ENCODE measurements around the gene ADRA2C. TPM values are rescaled to one million over a fixed set of nuclear protein-coding genes. Genes with fewer than 3 reads are reported as not detected.

Gene ADRA2C
- total and polyA plus RNA-seq, 4 donors: 9.6 to 72.2 (median 42.7) TPM

- no peaks in the 10 kb centered on the region for H3K27me3 ChIP-seq (ENCODE audit: control insufficient read depth in 1 of 2, insufficient read depth in 2 of 2, low read length in 1 of 2)
- 90 to 92% methylated on average over 25 of the region's 25 CpGs for WGBS, 2 donors
- H3K4me3 ChIP-seq (ENCODE audit: low read length in 2 of 2): no peak overlapping the region
- no peaks in the 10 kb centered on the region for H3K4me1 ChIP-seq (ENCODE audit: control insufficient read depth in 1 of 2, insufficient read depth in 2 of 2, low read length in 2 of 2)
- H3K36me3 ChIP-seq (ENCODE audit: control insufficient read depth in 1 of 2, insufficient read depth in 2 of 2, low read length in 1 of 2): no peaks in the 10 kb centered on the region
- H3K27ac ChIP-seq (ENCODE audit: low read depth in 1 of 2, low read length in 2 of 2): no peak overlapping the region
- ATAC-seq (ENCODE audit: low FRiP score) (no peak), DNase-seq (no peak)
- H3K9me3 ChIP-seq (ENCODE audit: control insufficient read depth, low read length): no peaks in the 10 kb centered on the region
- intact Hi-C loops (cut with DNase I): no loop called here
Measured at GRCh38 chr4:3740256-3740655, 25.9 kb upstream of the ADRA2C start.

- no peaks in the 10 kb centered on the region for H3K36me3 ChIP-seq (ENCODE audit: control insufficient read depth in 1 of 2, insufficient read depth in 2 of 2, low read length in 1 of 2)
- no peaks in the 10 kb centered on the region for H3K27me3 ChIP-seq (ENCODE audit: control insufficient read depth in 1 of 2, insufficient read depth in 2 of 2, low read length in 1 of 2)
- no peak overlapping the region for H3K4me3 ChIP-seq (ENCODE audit: low read length in 2 of 2)
- 94 to 95% methylated on average over 19 of the region's 19 CpGs for WGBS, 2 donors
- intact Hi-C loops (cut with DNase I): no loop called here
- ATAC-seq (ENCODE audit: low FRiP score) (no peak), DNase-seq (no peak)
- no peak overlapping the region for H3K27ac ChIP-seq (ENCODE audit: low read depth in 1 of 2, low read length in 2 of 2)
- H3K9me3 ChIP-seq (ENCODE audit: control insufficient read depth, low read length): no peaks in the 10 kb centered on the region
- no peaks in the 10 kb centered on the region for H3K4me1 ChIP-seq (ENCODE audit: control insufficient read depth in 1 of 2, insufficient read depth in 2 of 2, low read length in 2 of 2)
Measured at GRCh38 chr4:3741217-3742011, 24.8 kb upstream of the ADRA2C start.

DNA sequence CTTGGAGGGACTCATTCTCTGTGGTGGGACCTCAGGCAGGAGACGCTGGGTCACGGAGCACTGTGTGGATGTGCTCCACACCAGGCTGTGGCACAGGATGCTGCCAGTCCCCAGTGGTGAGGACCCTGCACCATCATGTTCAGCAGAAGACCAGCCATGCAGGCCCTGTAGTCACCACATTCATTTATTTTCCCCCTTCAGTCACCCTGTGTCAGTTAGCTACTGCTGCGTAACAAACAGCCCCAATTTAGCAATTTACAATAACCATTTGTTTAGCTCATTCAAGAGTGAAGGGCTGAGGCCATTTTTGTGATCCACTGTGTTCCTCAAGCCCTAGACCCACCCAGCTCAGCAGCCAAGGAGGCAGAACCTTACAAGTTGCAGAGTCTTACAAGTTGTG, 23.6 kb upstream of the ADRA2C start:
- Histone ChIP-seq H3K27ac (ENCODE audit: low read depth in 1 of 2, low read length in 2 of 2) (no peak overlapping the region), H3K4me1 (ENCODE audit: control insufficient read depth in 1 of 2, insufficient read depth in 2 of 2, low read length in 2 of 2) (no peaks in the 10 kb centered on the region), H3K4me3 (ENCODE audit: low read length in 2 of 2) (no peak overlapping the region), H3K27me3 (ENCODE audit: control insufficient read depth in 1 of 2, insufficient read depth in 2 of 2, low read length in 1 of 2) (no peaks in the 10 kb centered on the region), H3K9me3 (ENCODE audit: control insufficient read depth, low read length) (no peaks in the 10 kb centered on the region), H3K36me3 (ENCODE audit: control insufficient read depth in 1 of 2, insufficient read depth in 2 of 2, low read length in 1 of 2) (no peaks in the 10 kb centered on the region)
- ATAC-seq (ENCODE audit: low FRiP score): no peak
- intact Hi-C loops (cut with DNase I): no loop called here
- WGBS, 2 donors: 81 to 95% methylated on average over 3 of the region's 3 CpGs
- no peak for DNase-seq

- Histone ChIP-seq H3K4me1 (ENCODE audit: control insufficient read depth in 1 of 2, insufficient read depth in 2 of 2, low read length in 2 of 2) (no peaks in the 10 kb centered on the region), H3K4me3 (ENCODE audit: low read length in 2 of 2) (no peak overlapping the region), H3K36me3 (ENCODE audit: control insufficient read depth in 1 of 2, insufficient read depth in 2 of 2, low read length in 1 of 2) (no peaks in the 10 kb centered on the region), H3K27ac (ENCODE audit: low read depth in 1 of 2, low read length in 2 of 2) (no peak overlapping the region), H3K9me3 (ENCODE audit: control insufficient read depth, low read length) (no peaks in the 10 kb centered on the region), H3K27me3 (ENCODE audit: control insufficient read depth in 1 of 2, insufficient read depth in 2 of 2, low read length in 1 of 2) (no peaks in the 10 kb centered on the region)
- DNase-seq: no peak
- intact Hi-C loops (cut with DNase I): no loop called here
- 66 to 75% methylated on average over 20 to 22 of the region's 22 CpGs for WGBS, 2 donors
- no peak for ATAC-seq (ENCODE audit: low FRiP score)
Measured at GRCh38 chr4:3744232-3744631, 22.0 kb upstream of the ADRA2C start.

DNA sequence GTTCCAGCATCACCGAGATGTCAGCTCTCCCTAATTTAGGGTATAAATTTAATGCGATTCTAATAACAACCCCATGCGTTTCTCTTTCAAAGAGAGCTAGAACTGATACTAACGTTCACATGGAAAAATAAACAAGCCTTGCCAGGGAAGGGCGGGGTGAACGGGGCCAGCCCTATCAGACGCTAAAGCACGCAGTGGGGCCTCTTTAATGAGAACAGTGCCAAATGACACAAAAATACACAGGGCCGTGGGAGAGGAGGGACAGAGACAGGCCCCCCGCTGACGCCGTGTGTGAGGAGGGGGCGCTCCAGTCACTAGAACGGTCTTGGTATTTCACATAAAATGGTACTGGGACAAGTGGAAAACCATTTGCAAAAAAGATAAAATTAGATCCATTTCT, 21.3 kb upstream of the ADRA2C start:
- no peak for DNase-seq
- H3K36me3 ChIP-seq (ENCODE audit: control insufficient read depth in 1 of 2, insufficient read depth in 2 of 2, low read length in 1 of 2): no peaks in the 10 kb centered on the region
- WGBS, 2 donors: 6 to 8% methylated on average over 14 of the region's 14 CpGs
- no peaks in the 10 kb centered on the region for H3K9me3 ChIP-seq (ENCODE audit: control insufficient read depth, low read length)
- H3K27ac ChIP-seq (ENCODE audit: low read depth in 1 of 2, low read length in 2 of 2): peak overlapping the region in 1 of 2 donors; percentile 39
- intact Hi-C loops (cut with DNase I): no loop called here
- ATAC-seq (ENCODE audit: low FRiP score): no peak
- H3K4me1 ChIP-seq (ENCODE audit: control insufficient read depth in 1 of 2, insufficient read depth in 2 of 2, low read length in 2 of 2): no peaks in the 10 kb centered on the region
- no peaks in the 10 kb centered on the region for H3K27me3 ChIP-seq (ENCODE audit: control insufficient read depth in 1 of 2, insufficient read depth in 2 of 2, low read length in 1 of 2)
- no peak overlapping the region for H3K4me3 ChIP-seq (ENCODE audit: low read length in 2 of 2)

DNA sequence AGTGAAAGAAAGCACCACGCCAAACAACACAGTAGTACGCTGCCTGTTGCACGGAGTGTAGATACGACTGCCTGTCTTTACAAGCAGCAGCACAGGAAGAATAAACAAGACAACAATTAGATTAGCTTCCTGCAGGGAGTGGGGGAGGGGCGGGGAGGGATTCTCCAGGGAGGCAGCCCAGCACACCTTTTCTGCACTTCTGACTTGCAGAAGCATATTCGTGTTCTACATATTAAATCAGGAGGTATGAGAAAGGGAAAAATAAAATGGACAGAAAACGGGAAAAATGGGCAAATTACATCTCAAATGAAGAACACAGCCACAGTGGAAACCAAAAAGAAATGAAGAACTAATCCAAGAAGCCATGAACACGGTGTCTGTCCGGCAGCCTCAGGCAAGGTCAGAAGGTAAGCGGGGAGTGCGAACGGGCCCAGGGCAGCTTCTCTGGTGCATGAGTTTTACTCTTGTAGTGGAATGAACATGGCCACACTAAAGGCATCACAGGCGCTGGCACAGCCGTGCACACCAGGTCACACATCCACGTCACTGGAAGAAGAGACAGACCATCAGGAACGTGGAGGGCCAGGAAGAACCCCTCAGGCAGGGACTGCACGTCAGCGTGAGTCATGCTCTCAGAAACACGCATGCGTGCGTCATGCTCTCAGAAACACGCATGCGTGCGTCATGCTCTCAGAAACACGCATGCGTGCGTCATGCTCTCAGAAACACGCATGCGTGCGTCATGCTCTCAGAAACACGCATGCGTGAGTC, 20.1 kb upstream of the ADRA2C start:
- Histone ChIP-seq H3K27ac (ENCODE audit: low read depth in 1 of 2, low read length in 2 of 2) (peak overlapping the region in 1 of 2 donors; percentile 34), H3K27me3 (ENCODE audit: control insufficient read depth in 1 of 2, insufficient read depth in 2 of 2, low read length in 1 of 2) (no peaks in the 10 kb centered on the region), H3K4me3 (ENCODE audit: low read length in 2 of 2) (no peak overlapping the region), H3K36me3 (ENCODE audit: control insufficient read depth in 1 of 2, insufficient read depth in 2 of 2, low read length in 1 of 2) (no peaks in the 10 kb centered on the region), H3K9me3 (ENCODE audit: control insufficient read depth, low read length) (no peaks in the 10 kb centered on the region), H3K4me1 (ENCODE audit: control insufficient read depth in 1 of 2, insufficient read depth in 2 of 2, low read length in 2 of 2) (no peaks in the 10 kb centered on the region)
- no peak for DNase-seq
- ATAC-seq (ENCODE audit: low FRiP score): no peak
- WGBS, 2 donors: 67 to 75% methylated on average over 30 to 32 of the region's 32 CpGs
- intact Hi-C loops (cut with DNase I): no loop called here

DNA sequence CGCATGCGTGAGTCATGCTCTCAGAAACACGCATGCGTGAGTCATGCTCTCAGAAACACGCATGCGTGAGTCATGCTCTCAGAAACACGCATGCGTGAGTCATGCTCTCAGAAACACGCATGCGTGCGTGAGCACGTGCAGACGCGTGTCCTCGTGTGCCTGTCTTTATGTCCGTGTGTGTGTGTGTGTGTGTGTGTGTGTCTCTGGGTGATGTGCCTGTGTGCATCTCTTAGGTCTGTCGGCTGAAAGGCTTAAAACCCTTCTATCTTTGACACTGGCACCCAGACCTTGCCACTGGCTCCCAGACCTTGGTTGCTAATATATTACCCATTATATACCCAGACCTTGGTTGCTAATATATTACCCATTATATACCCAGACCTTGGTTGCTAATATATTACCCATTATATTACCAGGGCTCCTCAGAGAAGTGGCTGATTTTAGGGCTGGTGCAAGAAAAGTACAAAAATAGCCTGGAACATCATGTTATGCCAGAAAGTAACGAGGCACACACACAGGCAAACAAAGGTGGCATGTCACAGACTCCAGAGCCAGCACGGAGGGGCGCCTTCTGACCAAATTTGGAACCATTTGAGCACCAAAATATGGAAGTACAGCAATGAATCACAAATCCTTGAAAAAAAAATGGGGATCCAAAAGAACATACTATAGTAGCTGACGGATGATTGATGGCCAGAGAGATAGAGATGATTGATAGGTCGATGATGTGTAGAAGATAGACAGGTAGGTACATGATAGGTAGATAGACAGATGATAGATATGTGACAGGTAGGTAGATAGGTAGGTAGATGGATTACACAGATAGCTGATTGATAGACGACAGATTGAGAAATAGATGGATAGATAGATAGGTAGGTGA, 19.2 kb upstream of the ADRA2C start:
- DNase-seq (no peak), ATAC-seq (ENCODE audit: low FRiP score) (peak; percentile 23)
- H3K4me3 ChIP-seq (ENCODE audit: low read length in 2 of 2): no peak overlapping the region
- no peaks in the 10 kb centered on the region for H3K27me3 ChIP-seq (ENCODE audit: control insufficient read depth in 1 of 2, insufficient read depth in 2 of 2, low read length in 1 of 2)
- no peaks in the 10 kb centered on the region for H3K36me3 ChIP-seq (ENCODE audit: control insufficient read depth in 1 of 2, insufficient read depth in 2 of 2, low read length in 1 of 2)
- no peaks in the 10 kb centered on the region for H3K9me3 ChIP-seq (ENCODE audit: control insufficient read depth, low read length)
- peak overlapping the region in 1 of 2 donors; percentile 49 for H3K27ac ChIP-seq (ENCODE audit: low read depth in 1 of 2, low read length in 2 of 2)
- no peaks in the 10 kb centered on the region for H3K4me1 ChIP-seq (ENCODE audit: control insufficient read depth in 1 of 2, insufficient read depth in 2 of 2, low read length in 2 of 2)
- intact Hi-C loops (cut with DNase I): no loop called here
- 67 to 69% methylated on average over 19 to 22 of the region's 23 CpGs for WGBS, 2 donors

GRCh38 chr4:3747581-3747904, 18.6 kb upstream of the ADRA2C start:
- Histone ChIP-seq H3K27ac (ENCODE audit: low read depth in 1 of 2, low read length in 2 of 2) (peak overlapping the region in 1 of 2 donors; percentile 26), H3K27me3 (ENCODE audit: control insufficient read depth in 1 of 2, insufficient read depth in 2 of 2, low read length in 1 of 2) (no peaks in the 10 kb centered on the region), H3K4me3 (ENCODE audit: low read length in 2 of 2) (no peak overlapping the region), H3K4me1 (ENCODE audit: control insufficient read depth in 1 of 2, insufficient read depth in 2 of 2, low read length in 2 of 2) (no peaks in the 10 kb centered on the region), H3K9me3 (ENCODE audit: control insufficient read depth, low read length) (no peaks in the 10 kb centered on the region), H3K36me3 (ENCODE audit: control insufficient read depth in 1 of 2, insufficient read depth in 2 of 2, low read length in 1 of 2) (no peaks in the 10 kb centered on the region)
- no peak for DNase-seq
- ATAC-seq (ENCODE audit: low FRiP score): no peak
- intact Hi-C loops (cut with DNase I): no loop called here
- WGBS, 2 donors: 7 to 12% methylated on average over 16 of the region's 16 CpGs
